ENCODE measurements around the gene HSFX2.
"Not testable (repeated sequence)": the region's sequence is repeated elsewhere in the genome, so short reads cannot be mapped to it uniquely, and the experiment has no call there.

Gene HSFX2, protein sequence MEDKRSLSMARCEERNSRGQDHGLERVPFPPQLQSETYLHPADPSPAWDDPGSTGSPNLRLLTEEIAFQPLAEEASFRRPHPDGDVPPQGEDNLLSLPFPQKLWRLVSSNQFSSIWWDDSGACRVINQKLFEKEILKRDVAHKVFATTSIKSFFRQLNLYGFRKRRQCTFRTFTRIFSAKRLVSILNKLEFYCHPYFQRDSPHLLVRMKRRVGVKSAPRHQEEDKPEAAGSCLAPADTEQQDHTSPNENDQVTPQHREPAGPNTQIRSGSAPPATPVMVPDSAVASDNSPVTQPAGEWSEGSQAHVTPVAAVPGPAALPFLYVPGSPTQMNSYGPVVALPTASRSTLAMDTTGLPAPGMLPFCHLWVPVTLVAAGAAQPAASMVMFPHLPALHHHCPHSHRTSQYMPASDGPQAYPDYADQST

GRCh38 chrX:149595214-149595613 is at the start of gene HSFX2:
Gene HSFX2 (minus strand): TSS chrX:149595314. CDS start chrX:149594700, 614 bp downstream.
- DNase-seq (ENCODE audit: insufficient read length, low spot score); FAIRE-seq: not testable (repeated sequence)

DNA sequence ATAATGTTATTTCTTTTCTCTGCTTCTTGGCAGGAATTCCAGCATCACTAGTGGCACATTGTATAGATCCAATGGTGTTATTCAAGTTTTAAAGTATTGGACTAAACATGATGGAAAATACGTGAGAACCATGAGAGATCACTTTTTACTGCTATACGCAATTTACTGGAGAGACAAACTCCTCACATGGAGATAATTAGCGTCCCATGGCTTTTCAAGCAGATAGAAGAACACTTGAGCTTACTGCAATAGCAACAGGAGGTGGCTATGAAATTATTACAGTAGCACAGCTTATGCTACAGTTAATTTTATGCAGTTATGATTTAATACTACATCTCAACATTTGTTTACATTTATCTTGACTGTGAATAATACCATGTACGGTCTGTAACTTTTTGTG is 48.4 kb upstream of the HSFX2 start:
- no peak for DNase-seq (ENCODE audit: insufficient read length, low spot score)
- FAIRE-seq = no peak

- no peak for FAIRE-seq
- DNase-seq (ENCODE audit: insufficient read length, low spot score) = no peak
Measured at GRCh38 chrX:149641835-149642234, 46.7 kb upstream of the HSFX2 start.

DNA sequence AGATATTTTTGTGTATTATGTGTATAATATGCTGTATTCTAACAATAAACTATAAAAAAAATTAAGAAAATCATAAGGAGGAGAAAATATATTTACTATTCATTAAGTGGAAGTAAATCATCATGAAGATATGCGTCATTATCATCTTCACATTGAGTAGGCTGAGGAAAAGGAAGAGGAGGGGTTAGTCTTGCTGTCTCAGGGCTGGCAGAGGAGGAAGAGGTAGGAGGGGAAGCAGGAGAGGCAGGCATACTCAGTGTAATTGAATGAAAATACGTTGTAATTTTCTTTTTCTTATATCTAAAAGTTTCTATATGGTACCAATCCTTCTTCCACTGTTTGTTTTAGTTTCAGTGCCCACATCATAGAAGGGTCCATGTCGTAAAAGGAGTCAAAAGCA is 46.3 kb upstream of the HSFX2 start:
- DNase-seq (ENCODE audit: insufficient read length, low spot score) (no peak), FAIRE-seq (no peak)

GRCh38 chrX:149639568-149639967 is 44.5 kb upstream of the HSFX2 start:
- DNase-seq (ENCODE audit: insufficient read length, low spot score) = no peak
- no peak for FAIRE-seq

DNA sequence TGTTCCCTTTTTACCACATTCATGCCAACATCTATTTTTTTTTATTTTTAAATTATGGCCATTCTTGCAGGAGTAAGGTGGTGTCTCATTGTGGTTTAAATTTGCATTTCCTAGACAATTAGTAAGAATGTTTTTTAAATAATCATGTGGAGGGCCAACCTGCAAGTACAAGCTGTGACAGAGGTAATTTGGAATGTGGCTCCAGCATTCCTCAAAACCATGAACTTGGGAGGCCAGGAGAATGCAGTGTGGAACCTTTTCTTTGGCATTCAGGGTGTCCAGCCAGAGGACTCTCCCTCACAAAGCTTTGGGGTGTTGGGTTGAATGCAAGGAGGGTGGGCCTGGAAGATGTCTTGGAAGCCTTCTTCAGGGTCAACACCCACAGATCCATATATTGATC is 43.7 kb upstream of the HSFX2 start:
- FAIRE-seq = no peak

DNA sequence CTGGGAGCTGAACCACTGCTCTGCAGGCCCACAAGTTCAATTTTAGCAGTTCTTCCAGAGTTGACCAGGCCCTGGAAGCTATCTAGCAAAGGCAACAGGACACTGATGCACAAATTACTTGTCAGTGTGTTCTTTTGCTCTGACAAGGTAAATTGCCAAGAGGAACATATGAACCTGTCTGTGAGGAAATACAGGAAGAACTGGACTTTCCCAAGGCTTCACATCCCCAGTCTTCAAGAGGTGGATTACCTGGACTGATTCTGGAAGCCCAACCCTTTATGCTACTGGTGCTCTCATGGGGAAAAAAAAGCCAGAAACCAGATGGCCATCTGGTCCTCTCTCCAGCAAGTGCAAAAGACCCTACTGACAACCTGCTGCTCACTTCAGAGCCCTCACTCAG is 38.4 kb upstream of the HSFX2 start:
- FAIRE-seq = no peak

More for the DNA sequence above, 43.7 kb upstream of the HSFX2 start:
- DNase-seq (ENCODE audit: insufficient read length, low spot score) = no peak

DNA sequence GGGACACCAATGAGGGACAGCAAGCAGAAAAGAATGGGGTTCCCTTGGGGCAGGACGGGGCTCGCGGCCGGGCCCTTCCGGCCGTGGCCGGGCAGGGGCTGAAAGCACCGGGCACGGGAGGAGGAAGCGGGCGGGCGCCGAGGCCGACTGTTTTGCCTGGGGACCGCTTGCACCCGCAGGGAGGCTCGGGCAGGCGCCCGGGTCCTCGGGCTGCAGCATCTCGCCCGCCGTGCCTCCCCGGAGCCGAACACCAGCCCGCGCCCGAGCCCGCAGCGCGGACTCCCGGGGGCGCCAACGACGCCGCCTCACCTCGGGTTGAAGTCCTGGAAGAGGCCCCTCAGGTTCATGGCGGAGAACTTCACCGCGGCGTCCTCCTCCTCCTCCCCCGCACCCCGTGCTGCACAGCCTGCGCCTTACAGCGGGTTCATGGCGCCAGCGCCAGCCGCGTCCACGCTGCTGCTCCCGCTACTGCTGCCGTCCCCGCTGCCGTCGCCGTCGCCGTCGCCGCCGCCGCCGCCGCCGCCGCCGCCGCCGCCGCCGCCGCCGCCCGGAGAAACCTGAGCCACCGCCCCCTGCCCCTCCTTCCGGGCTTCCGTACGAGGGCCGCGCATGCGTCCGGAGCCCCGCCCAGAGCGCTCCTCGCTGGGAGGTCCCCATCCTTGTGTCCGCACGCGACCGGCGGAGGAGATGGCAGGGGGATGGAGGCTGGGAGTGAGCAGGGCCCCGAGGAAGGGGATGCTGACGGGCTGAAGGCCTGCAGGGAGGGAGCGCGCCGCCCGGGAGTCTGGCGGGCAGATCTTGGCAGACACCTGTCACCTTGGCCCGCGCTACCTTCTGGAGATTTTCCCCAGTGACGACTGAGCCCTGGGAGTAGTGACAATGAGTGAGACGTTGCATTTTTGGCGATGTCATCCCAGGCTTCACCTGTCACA is 36.4 kb upstream of the HSFX2 start, which contains the start of gene TMEM185A:
Gene TMEM185A (minus strand): TSS at position 559 of the 932 bp plus-strand sequence. CDS start 212 bp downstream, at position 347.
- DNase-seq (ENCODE audit: insufficient read length, low spot score) (peak; percentile 37), FAIRE-seq (peak; percentile 86)

More for the DNA sequence above, 38.4 kb upstream of the HSFX2 start:
- DNase-seq (ENCODE audit: insufficient read length, low spot score) = no peak

DNA sequence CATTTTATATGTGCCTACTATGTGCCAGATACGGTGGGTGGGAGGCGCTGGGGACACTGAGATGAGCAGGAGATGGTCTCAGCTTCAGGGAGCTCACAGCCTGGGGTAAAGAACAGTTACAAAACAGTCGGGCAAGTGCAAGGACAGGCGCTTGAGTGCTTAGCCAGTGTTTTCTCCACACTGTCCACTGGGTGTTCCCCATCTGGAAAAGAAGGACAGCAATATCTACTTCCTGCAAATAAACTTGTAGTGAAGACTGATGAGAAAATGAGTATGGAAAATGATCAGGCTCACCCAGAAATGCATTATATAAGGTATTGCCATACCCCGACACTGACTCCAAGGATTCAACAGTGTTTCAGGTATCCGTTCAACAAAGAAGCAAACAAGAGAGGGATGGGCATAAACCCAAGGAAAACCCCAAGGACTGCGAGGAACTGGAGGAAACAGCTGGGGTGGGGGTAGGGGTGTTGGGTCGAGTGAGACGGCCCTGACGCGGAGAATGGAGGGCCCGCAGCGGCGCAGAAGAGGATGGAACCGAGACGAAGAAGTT is 35.6 kb upstream of the HSFX2 start:
- DNase-seq (ENCODE audit: insufficient read length, low spot score) = no peak
- FAIRE-seq = peak; percentile 89

GRCh38 chrX:149629730-149630387 is 34.7 kb upstream of the HSFX2 start:
- DNase-seq (ENCODE audit: insufficient read length, low spot score) (no peak), FAIRE-seq (no peak)

GRCh38 chrX:149628768-149629167 is 33.7 kb upstream of the HSFX2 start:
- FAIRE-seq (no peak), DNase-seq (ENCODE audit: insufficient read length, low spot score) (no peak)

- no peak for DNase-seq (ENCODE audit: insufficient read length, low spot score)
- no peak for FAIRE-seq
Measured at GRCh38 chrX:149628280-149628679, 33.2 kb upstream of the HSFX2 start.

- FAIRE-seq; DNase-seq (ENCODE audit: insufficient read length, low spot score): not testable (repeated sequence)
Measured at GRCh38 chrX:149626829-149627228, 31.7 kb upstream of the HSFX2 start.

DNA sequence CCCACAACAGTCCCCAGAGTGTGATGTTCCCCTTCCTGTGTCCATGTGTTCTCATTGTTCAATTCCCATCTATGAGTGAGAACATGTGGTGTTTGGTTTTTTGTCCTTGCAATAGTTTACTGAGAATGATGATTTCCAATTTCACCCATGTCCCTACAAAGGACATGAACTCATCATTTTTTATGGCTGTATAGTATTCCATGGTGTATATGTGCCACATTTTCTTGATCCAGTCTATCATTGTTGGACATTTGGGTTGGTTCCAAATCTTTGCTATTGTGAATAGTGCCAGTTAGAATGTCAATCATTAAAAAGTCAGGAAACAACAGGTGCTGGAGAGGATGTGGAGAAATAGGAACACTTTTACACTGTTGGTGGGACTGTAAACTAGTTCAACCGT is 24.5 kb upstream of the HSFX2 start:
- DNase-seq (ENCODE audit: insufficient read length, low spot score); FAIRE-seq: not testable (repeated sequence)

GRCh38 chrX:149618871-149619270 is 23.8 kb upstream of the HSFX2 start:
- no peak for DNase-seq (ENCODE audit: insufficient read length, low spot score)
- FAIRE-seq = peak; percentile 28

GRCh38 chrX:149611623-149612175 is 16.6 kb upstream of the HSFX2 start:
- no peak for DNase-seq (ENCODE audit: insufficient read length, low spot score)
- no peak for FAIRE-seq

GRCh38 chrX:149610511-149610910 is 15.4 kb upstream of the HSFX2 start:
- no peak for DNase-seq (ENCODE audit: insufficient read length, low spot score)
- FAIRE-seq = no peak

GRCh38 chrX:149607699-149608098 is 12.6 kb upstream of the HSFX2 start:
- FAIRE-seq (no peak), DNase-seq (ENCODE audit: insufficient read length, low spot score) (no peak)

DNA sequence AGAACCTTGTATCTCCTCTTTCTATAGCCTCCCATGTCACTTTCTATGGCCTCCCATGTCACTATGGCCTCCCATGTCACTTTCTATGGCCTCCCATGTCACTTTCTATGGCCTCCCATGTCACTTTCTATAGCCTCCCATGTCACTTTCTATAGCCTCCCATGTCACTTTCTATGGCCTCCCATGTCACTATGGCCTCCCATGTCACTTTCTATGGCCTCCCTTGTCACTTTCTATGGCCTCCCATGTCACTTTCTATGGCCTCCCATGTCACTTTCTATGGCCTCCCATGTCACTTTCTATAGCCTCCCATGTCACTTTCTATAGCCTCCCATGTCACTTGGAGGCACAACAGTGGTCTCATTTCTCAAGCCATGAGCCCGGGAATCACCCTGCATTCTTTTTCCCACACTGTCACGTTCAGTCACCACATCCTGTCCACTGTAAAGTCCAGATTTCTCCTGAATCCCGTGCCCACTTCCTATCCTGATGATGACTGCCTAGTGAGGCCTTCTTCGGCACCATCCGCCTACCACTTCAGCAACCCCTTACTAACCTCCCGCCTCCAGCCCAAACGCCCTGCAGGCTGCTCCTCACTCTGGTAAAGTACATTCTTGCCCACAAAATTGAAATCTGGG is 10.3 kb upstream of the HSFX2 start:
- not testable (repeated sequence) for DNase-seq (ENCODE audit: insufficient read length, low spot score); FAIRE-seq

DNA sequence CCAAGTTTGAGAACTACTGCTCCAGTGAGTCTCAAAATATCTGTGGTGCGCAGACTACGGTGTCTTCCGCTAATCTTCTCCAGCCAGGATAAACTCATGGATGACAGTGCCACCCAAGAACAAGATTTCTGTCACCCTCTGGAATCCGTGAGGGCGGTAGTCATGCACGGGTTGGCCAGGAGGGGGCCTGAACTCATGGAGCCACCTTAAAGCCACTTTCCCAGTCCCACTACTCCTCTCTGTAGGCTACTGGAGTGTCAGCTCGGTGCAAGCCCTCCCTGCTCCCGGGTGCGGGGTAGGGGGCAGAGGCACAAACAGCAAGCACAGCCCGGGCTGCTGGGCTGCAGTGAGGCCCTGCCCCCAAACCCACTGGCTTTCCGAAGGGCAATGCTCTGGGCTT is 3.5 kb upstream of the HSFX2 start:
- not testable (repeated sequence) for DNase-seq (ENCODE audit: insufficient read length, low spot score); FAIRE-seq

All from GM19239 (cell line).